ENCODE results near the gene SNORC. TPM values are rescaled to one million over a fixed set of nuclear protein-coding genes. Genes with fewer than 3 reads are reported as not detected.

SNORC gene
- total and polyA plus RNA-seq, 9 of the 15 experiments (the other 6 are each of a cell fraction or from before 2014, with no cell fraction given), result 0.14 to 2.5 (median 0.72) TPM; not detected in 2

GRCh38 chr2:232886632-232887031 lies 16.6 kb downstream of the SNORC start (continued):
- TF ChIP-seq ZNF354B (CRISPR knock-in tag; IDR thresholded peaks at IDR 0.05) (no peak), MYNN (IDR thresholded peaks at IDR 0.05) (no peak), MYNN (CRISPR knock-in tag; IDR thresholded peaks at IDR 0.05) (no peak), TEAD1 (CRISPR knock-in tag; IDR thresholded peaks at IDR 0.05) (no peak), SRSF7 (optimal IDR thresholded peaks at IDR 0.05; ENCODE audit: low read depth, low read length) (no peak)

- Histone ChIP-seq H3K9me3 (replicated peaks; ENCODE audit: control insufficient read depth, insufficient read depth, low read depth, low read length) (no peaks in the 10 kb centered on the region), H3K36me3 (ENCODE audit: control insufficient read depth, insufficient read depth, low read length) (no peaks in the 10 kb centered on the region), H3K27me3 (ENCODE audit: control insufficient read depth in 2 of 2, insufficient read depth in 2 of 2, low read length in 2 of 2) (peaks cover 19 to 69% of the 10 kb centered on the region in 2 experiments; a peak in 4 of 5 replicates), H3K9ac (ENCODE audit: insufficient read depth in 1 of 2, low read depth in 2 of 2, low read length in 2 of 2) (no peak overlapping the region), H4K20me1 (replicated peaks; ENCODE audit: control insufficient read depth, insufficient read depth, low read length) (no peaks in the 10 kb centered on the region; the same call in 1 of the 2 replicates), H3K4me3 (no peak overlapping the region), H3K4me1 (replicated peaks in 1 of 2; ENCODE audit: control insufficient read depth in 2 of 2, insufficient read depth in 2 of 2, low read length in 2 of 2) (peaks cover 5 to 14% of the 10 kb centered on the region in 2 experiments; a peak in 3 of 5 replicates), H3K79me2 (ENCODE audit: control insufficient read depth, insufficient read depth, low read length) (no peaks in the 10 kb centered on the region), H3K4me2 (ENCODE audit: insufficient read depth, low read length) (no peak overlapping the region), H2AFZ (ENCODE audit: low read depth, low read length) (no peak overlapping the region), H3K27ac (ENCODE audit: extremely low read depth, low read depth, low read length) (no peak overlapping the region), H3K9me1 (ENCODE audit: control insufficient read depth, insufficient read depth, low read length) (no peaks in the 10 kb centered on the region)
- POLR2A ChIA-PET, result no interaction called here
- intact Hi-C loops (cut with micrococcal nuclease) (no loop called here), in situ Hi-C loops (cut with MboI) (no loop called here)
- CTCF ChIA-PET (ENCODE audit: low intra/inter-chr PET ratio), result no interaction called here
- TF ChIP-seq EZH2 (IDR thresholded peaks at IDR 0.05; ENCODE audit: borderline replicate concordance, low read depth, low read length) (no peak), RAD21 (CRISPR knock-in tag; conservative IDR thresholded peaks at IDR 0.05 in 1 of 2, IDR thresholded peaks at IDR 0.05 in 1 of 2) (0 out of 4 replicates have a peak, but pooled peaks of 1 of the 2 experiments have one; percentile 8), CTCFL (IDR thresholded peaks at IDR 0.05; ENCODE audit: borderline replicate concordance, insufficient read depth, low read depth, low read length, poor library complexity, severe bottlenecking) (peak; percentile 4), CTCF (IDR thresholded peaks at IDR 0.05 in 2 of 3, conservative IDR thresholded peaks at IDR 0.05 in 1 of 3; ENCODE audit: insufficient read depth in 2 of 3, low read depth in 1 of 3, low read length in 3 of 3) (peak in 2 of 3 experiments; percentile 18 to 31; a peak in 2 of 6 replicates)
- ATAC-seq (peak; percentile 34; the same call in 1 of the 3 replicates), FAIRE-seq (no peak), DNase-seq (ENCODE audit: extremely low read depth in 1 of 4, low spot score in 3 of 4) (no peak)
- WGBS (ENCODE audit: insufficient coverage, low coverage, missing lambda C conversion rate), result 13% methylated on average over 14 of the region's 15 CpGs
- BruUV-seq (replicated peaks), result no TSS peak
Measured at GRCh38 chr2:232887171-232887850, 17.2 kb downstream of the SNORC start.
